Endometrium (tissue), 2 donors: ENCODE measurements around the gene HOXA10.

Experiments used
- FAIRE-seq: peaks from 2 replicates; lab custom pipeline; 2012; peaks lifted over from hg19 to GRCh38; lab: Jason Lieb, UNC
- donor health status: control.
- donor health status: control.

HOXA10 gene

GRCh38 chr7:27166531-27167505 is 7.3 kb downstream of the HOXA10 start:
- no peak for FAIRE-seq

- FAIRE-seq: no peak
Measured at GRCh38 chr7:27165996-27166530, 8.1 kb downstream of the HOXA10 start.

GRCh38 chr7:27165089-27165995 is 8.8 kb downstream of the HOXA10 start, which contains the start of gene HOXA9:
Gene HOXA9, minus strand, starts transcription at chr7:27165537. Its CDS starts 80 bp downstream, at chr7:27165457.
- peak; percentile 79 for FAIRE-seq

- FAIRE-seq: no peak
Measured at GRCh38 chr7:27164367-27165088, 9.6 kb downstream of the HOXA10 start.

- no peak for FAIRE-seq
Measured at GRCh38 chr7:27164045-27164366, 10.1 kb downstream of the HOXA10 start.

GRCh38 chr7:27163288-27164044 is 10.7 kb downstream of the HOXA10 start:
- no peak for FAIRE-seq

- no peak for FAIRE-seq
Measured at GRCh38 chr7:27162561-27163287, 11.4 kb downstream of the HOXA10 start.

- no peak for FAIRE-seq
Measured at GRCh38 chr7:27161721-27162560, 12.2 kb downstream of the HOXA10 start.

GRCh38 chr7:27161214-27161720 is 12.9 kb downstream of the HOXA10 start:
- no peak for FAIRE-seq

- FAIRE-seq: peak; percentile 58
Measured at GRCh38 chr7:27160546-27161213, 13.4 kb downstream of the HOXA10 start.

- FAIRE-seq: no peak
Measured at GRCh38 chr7:27160145-27160545, 14.0 kb downstream of the HOXA10 start.

- no peak for FAIRE-seq
Measured at GRCh38 chr7:27159266-27160144, 14.6 kb downstream of the HOXA10 start.

GRCh38 chr7:27158436-27159265 is 15.5 kb downstream of the HOXA10 start:
- FAIRE-seq: no peak

GRCh38 chr7:27157702-27158431 is 16.3 kb downstream of the HOXA10 start:
- no peak for FAIRE-seq

- no peak for FAIRE-seq
Measured at GRCh38 chr7:27156916-27157701, 17.0 kb downstream of the HOXA10 start.
